ENCODE data around the gene GPRC5A. TPM values are rescaled to one million over a fixed set of nuclear protein-coding genes. Genes with fewer than 3 reads are reported as not detected.

GPRC5A gene
- total and polyA plus RNA-seq, 2 donors (not counting 3 experiments of a cell fraction or from before 2014, with no cell fraction given), result 22.7 to 86.4 TPM

DNA sequence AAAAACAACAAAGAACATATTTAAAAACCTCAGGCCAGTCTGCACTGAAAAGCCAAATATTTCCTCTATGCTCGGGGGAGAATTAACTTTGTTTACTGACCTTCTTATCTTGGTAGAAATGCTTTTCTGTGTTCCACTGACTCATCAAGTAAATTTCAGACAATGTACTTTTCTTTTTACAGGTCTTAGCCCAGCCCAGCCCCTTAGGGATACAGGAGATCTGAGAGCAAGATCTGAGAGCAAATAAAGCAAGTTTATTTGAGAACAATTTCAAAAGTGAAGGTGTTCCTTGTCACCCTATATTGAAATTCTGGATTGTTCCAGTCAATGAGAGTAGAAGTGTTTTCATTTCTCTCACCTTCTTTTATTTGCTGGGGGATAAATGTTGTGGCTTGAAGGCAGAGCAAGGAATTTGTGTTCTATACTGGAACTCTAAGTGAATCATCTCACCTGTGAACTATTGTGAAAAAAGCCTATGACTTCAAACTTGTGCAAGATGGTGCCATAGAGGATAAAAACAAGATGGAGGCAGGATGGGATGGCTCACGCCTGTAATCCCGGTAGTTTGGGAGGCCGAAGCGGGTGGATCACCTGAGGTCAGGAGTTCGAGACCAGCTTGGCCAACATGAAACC is 7.9 kb upstream of the GPRC5A start:
- Histone ChIP-seq H3K79me2 (ENCODE audit: control insufficient read depth, insufficient read depth, low read length) (no peaks in the 10 kb centered on the region), H3K9ac (replicated peaks; ENCODE audit: extremely low read depth, insufficient read depth, low read length) (peak overlapping the region; percentile 38), H3K36me3 (ENCODE audit: control insufficient read depth in 2 of 2, extremely low read depth in 1 of 2, insufficient read depth in 2 of 2, low read length in 2 of 2) (no peaks in the 10 kb centered on the region), H4K20me1 (replicated peaks; ENCODE audit: control insufficient read depth, extremely low read depth, insufficient read depth, low read length) (no peaks in the 10 kb centered on the region), H3K9me3 (replicated peaks; ENCODE audit: control insufficient read depth, insufficient read depth, low read length) (no peaks in the 10 kb centered on the region), H3K27me3 (ENCODE audit: control insufficient read depth in 2 of 2, insufficient read depth in 2 of 2, low read length in 2 of 2) (no peaks in the 10 kb centered on the region), H3K4me1 (ENCODE audit: control insufficient read depth, extremely low read depth, insufficient read depth, low read length) (peaks cover 29% of the 10 kb centered on the region), H3K4me3 (replicated peaks in 1 of 3; ENCODE audit: insufficient read depth in 1 of 3, low read depth in 1 of 3, low read length in 3 of 3) (no peak overlapping the region), H3K9me1 (replicated peaks; ENCODE audit: control insufficient read depth, extremely low read depth, insufficient read depth, low read length) (no peaks in the 10 kb centered on the region), H2AFZ (ENCODE audit: low read depth, low read length) (peak overlapping the region; percentile 15), H3K4me2 (ENCODE audit: insufficient read depth, low read length) (peak overlapping the region; percentile 27), H3K27ac (ENCODE audit: insufficient read depth, low read depth, low read length) (peak overlapping the region; percentile 59)
- TF ChIP-seq POLR2AphosphoS5 (IDR thresholded peaks at IDR 0.05; ENCODE audit: insufficient read depth, low read depth, low read length) (peak; percentile 28), EZH2 (IDR thresholded peaks at IDR 0.05; ENCODE audit: borderline replicate concordance, low read depth, low read length, severe bottlenecking) (no peak), FOS (IDR thresholded peaks at IDR 0.05; ENCODE audit: borderline replicate concordance, insufficient read depth, low read length) (peak; percentile 57), MYC (IDR thresholded peaks at IDR 0.05; ENCODE audit: low read depth, low read length) (no peak), CTCF (IDR thresholded peaks at IDR 0.05; ENCODE audit: extremely low read depth in 1 of 2, insufficient read depth in 1 of 2, low read depth in 1 of 2, low read length in 2 of 2) (no peak), JUN (IDR thresholded peaks at IDR 0.05; ENCODE audit: borderline replicate concordance, insufficient read depth, insufficient read length, low read depth) (peak; percentile 29), POLR2A (IDR thresholded peaks at IDR 0.05; ENCODE audit: low read depth, low read length) (no peak), GATA2 (IDR thresholded peaks at IDR 0.05; ENCODE audit: insufficient read depth, insufficient read length, low read depth, low read length) (peak; percentile 71)
- TF ChIP-seq, protein P1, sequence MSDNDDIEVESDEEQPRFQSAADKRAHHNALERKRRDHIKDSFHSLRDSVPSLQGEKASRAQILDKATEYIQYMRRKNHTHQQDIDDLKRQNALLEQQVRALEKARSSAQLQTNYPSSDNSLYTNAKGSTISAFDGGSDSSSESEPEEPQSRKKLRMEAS (IDR thresholded peaks at IDR 0.05; ENCODE audit: insufficient read depth, insufficient read length), result no peak
- BruUV-seq (replicated peaks), result no TSS peak
- ChIA-PET POLR2A (no interaction called here), CTCF (no interaction called here)
- FAIRE-seq, result peak; percentile 87
- DNase-seq (ENCODE audit: low read depth, low spot score), result peak; percentile 87
- dilution Hi-C loops (cut with MboI; ENCODE audit: extremely low pct_ligation_motif_present, low sequenced_read_pairs) (no loop called here), intact Hi-C loops (cut with micrococcal nuclease) (loop anchor here (1.0 kb wide), 1 partner anchor 11 kb away; no protein-coding TSS in a partner anchor)
